ENCODE data around the gene SHISA9. TPM values are rescaled to one million over a fixed set of nuclear protein-coding genes. Genes with fewer than 3 reads are reported as not detected.

The SHISA9 gene
- total RNA-seq, 4 donors from 2014 or later: not detected

- in situ Hi-C loops (cut with MboI; ENCODE audit: low sequenced_read_pairs in 4 of 4): no loop called here
Measured at GRCh38 chr16:13095061-13095460, 193.7 kb downstream of the SHISA9 start.

GRCh38 chr16:13098536-13098935 is 197.1 kb downstream of the SHISA9 start:
- ATAC-seq (no peak), DNase-seq (no peak)
- TF ChIP-seq, protein P1, sequence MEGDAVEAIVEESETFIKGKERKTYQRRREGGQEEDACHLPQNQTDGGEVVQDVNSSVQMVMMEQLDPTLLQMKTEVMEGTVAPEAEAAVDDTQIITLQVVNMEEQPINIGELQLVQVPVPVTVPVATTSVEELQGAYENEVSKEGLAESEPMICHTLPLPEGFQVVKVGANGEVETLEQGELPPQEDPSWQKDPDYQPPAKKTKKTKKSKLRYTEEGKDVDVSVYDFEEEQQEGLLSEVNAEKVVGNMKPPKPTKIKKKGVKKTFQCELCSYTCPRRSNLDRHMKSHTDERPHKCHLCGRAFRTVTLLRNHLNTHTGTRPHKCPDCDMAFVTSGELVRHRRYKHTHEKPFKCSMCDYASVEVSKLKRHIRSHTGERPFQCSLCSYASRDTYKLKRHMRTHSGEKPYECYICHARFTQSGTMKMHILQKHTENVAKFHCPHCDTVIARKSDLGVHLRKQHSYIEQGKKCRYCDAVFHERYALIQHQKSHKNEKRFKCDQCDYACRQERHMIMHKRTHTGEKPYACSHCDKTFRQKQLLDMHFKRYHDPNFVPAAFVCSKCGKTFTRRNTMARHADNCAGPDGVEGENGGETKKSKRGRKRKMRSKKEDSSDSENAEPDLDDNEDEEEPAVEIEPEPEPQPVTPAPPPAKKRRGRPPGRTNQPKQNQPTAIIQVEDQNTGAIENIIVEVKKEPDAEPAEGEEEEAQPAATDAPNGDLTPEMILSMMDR (IDR thresholded peaks at IDR 0.05 in 4 of 5, conservative IDR thresholded peaks at IDR 0.05 in 1 of 5): no peak
- no peak for TF ChIP-seq POLR2A (IDR thresholded peaks at IDR 0.05)
- intact Hi-C loops (cut with DNase I; ENCODE audit: low total_unique reads) (no loop called here), in situ Hi-C loops (cut with MboI; ENCODE audit: low sequenced_read_pairs in 4 of 4) (no loop called here)
- Histone ChIP-seq H3K27me3 (no peaks in the 10 kb centered on the region), H3K4me1 (no peaks in the 10 kb centered on the region), H3K4me3 (no peak overlapping the region), H3K36me3 (no peaks in the 10 kb centered on the region), H3K27ac (no peak overlapping the region), H3K9me3 (no peaks in the 10 kb centered on the region)

More at GRCh38 chr16:13095061-13095460, 193.7 kb downstream of the SHISA9 start:
- DNase-seq: no peak
- no peak for ATAC-seq
- no peak overlapping the region for H3K27ac ChIP-seq
- H3K9me3 ChIP-seq: no peaks in the 10 kb centered on the region
- H3K36me3 ChIP-seq: no peaks in the 10 kb centered on the region
- H3K4me1 ChIP-seq: no peaks in the 10 kb centered on the region
- intact Hi-C loops (cut with DNase I; ENCODE audit: low total_unique reads): no loop called here
- no peaks in the 10 kb centered on the region for H3K27me3 ChIP-seq
- TF ChIP-seq POLR2A (IDR thresholded peaks at IDR 0.05): no peak
- TF ChIP-seq, protein P1 (IDR thresholded peaks at IDR 0.05 in 4 of 5, conservative IDR thresholded peaks at IDR 0.05 in 1 of 5): no peak
- H3K4me3 ChIP-seq: no peak overlapping the region

GRCh38 chr16:13099822-13100221 is 198.4 kb downstream of the SHISA9 start:
- H3K4me3 ChIP-seq: no peak overlapping the region
- H3K27me3 ChIP-seq: no peaks in the 10 kb centered on the region
- TF ChIP-seq, protein P1 (IDR thresholded peaks at IDR 0.05 in 4 of 5, conservative IDR thresholded peaks at IDR 0.05 in 1 of 5): no peak
- TF ChIP-seq POLR2A (IDR thresholded peaks at IDR 0.05): no peak
- no peak for ATAC-seq
- in situ Hi-C loops (cut with MboI; ENCODE audit: low sequenced_read_pairs in 4 of 4) (no loop called here), intact Hi-C loops (cut with DNase I; ENCODE audit: low total_unique reads) (no loop called here)
- H3K4me1 ChIP-seq: no peaks in the 10 kb centered on the region
- no peak for DNase-seq
- no peaks in the 10 kb centered on the region for H3K9me3 ChIP-seq
- no peak overlapping the region for H3K27ac ChIP-seq
- no peaks in the 10 kb centered on the region for H3K36me3 ChIP-seq

- H3K4me3 ChIP-seq: no peak overlapping the region
- ATAC-seq (no peak), DNase-seq (no peak)
- H3K9me3 ChIP-seq: no peaks in the 10 kb centered on the region
- TF ChIP-seq, protein P1 (IDR thresholded peaks at IDR 0.05 in 4 of 5, conservative IDR thresholded peaks at IDR 0.05 in 1 of 5): no peak
- TF ChIP-seq POLR2A (IDR thresholded peaks at IDR 0.05): no peak
- no peak overlapping the region for H3K27ac ChIP-seq
- in situ Hi-C loops (cut with MboI; ENCODE audit: low sequenced_read_pairs in 4 of 4) (no loop called here), intact Hi-C loops (cut with DNase I; ENCODE audit: low total_unique reads) (no loop called here)
- H3K4me1 ChIP-seq: no peaks in the 10 kb centered on the region
- H3K36me3 ChIP-seq: no peaks in the 10 kb centered on the region
- no peaks in the 10 kb centered on the region for H3K27me3 ChIP-seq
Measured at GRCh38 chr16:13100970-13101369, 199.6 kb downstream of the SHISA9 start.

DNA sequence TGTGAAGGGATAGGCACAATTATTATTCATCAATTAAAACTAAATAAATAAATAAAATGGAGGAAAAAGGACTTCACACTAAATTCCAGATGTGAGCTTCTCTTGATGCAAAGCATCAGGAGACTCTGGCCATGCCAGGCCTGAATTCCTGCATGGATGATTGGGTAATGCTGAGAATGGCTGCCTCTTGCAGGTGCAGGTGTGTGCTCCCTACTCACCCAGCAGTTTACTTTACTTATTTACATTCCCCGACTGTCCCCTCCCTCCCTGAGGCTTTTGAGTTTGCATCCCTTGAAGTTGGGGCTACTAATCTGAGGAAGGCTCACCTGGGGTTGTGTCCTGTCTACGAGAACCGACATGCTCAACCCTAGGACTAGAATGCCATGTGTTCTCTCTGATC is 200.4 kb downstream of the SHISA9 start:
- in situ Hi-C loops (cut with MboI; ENCODE audit: low sequenced_read_pairs in 4 of 4): no loop called here

More for the DNA sequence above, 200.4 kb downstream of the SHISA9 start:
- no peak overlapping the region for H3K27ac ChIP-seq
- no peaks in the 10 kb centered on the region for H3K36me3 ChIP-seq
- H3K27me3 ChIP-seq: no peaks in the 10 kb centered on the region
- TF ChIP-seq, protein P1 (IDR thresholded peaks at IDR 0.05 in 4 of 5, conservative IDR thresholded peaks at IDR 0.05 in 1 of 5): no peak
- TF ChIP-seq POLR2A (IDR thresholded peaks at IDR 0.05): no peak
- H3K4me3 ChIP-seq: no peak overlapping the region
- H3K4me1 ChIP-seq: no peaks in the 10 kb centered on the region
- intact Hi-C loops (cut with DNase I; ENCODE audit: low total_unique reads): no loop called here
- no peak for DNase-seq
- ATAC-seq: no peak
- no peaks in the 10 kb centered on the region for H3K9me3 ChIP-seq
